SK-N-SH treated with all-trans-retinoic acid at 6 μM for 48 hours (cell line): ENCODE measurements around the gene TUBGCP5.

Experiments used
- ATAC-seq: fragments of 200-7000 bp; cut with Tn5 transposase; 3 replicates; pipeline ENCODE4 v1.9.1; 2020; ENCODE audit warnings: mild to moderate bottlenecking, moderate library complexity
- ARNTL ChIP-seq: fragments of 450-650 bp; formaldehyde crosslinking; IDR thresholded peaks from 2 replicates; pipeline ENCODE4 v1.5.0; 2020; ENCODE audit warnings: low read depth, mild to moderate bottlenecking, moderate library complexity, borderline replicate concordance
- BACH2 ChIP-seq: fragments of 250-450 bp; sonication (Bioruptor Pico); IDR thresholded peaks from 2 replicates; pipeline ENCODE4 v1.9.0; 2021; ENCODE audit warnings: mild to moderate bottlenecking, borderline replicate concordance
- CREB5 ChIP-seq: fragments of 250-450 bp; sonication (Bioruptor Pico); IDR thresholded peaks from 2 replicates; pipeline ENCODE4 v1.5.1; 2020; ENCODE audit warnings: low read depth, mild to moderate bottlenecking, moderate library complexity
- CSRNP3 ChIP-seq: fragments of 250-450 bp; sonication (Bioruptor Pico); IDR thresholded peaks from 2 replicates; pipeline ENCODE4 v1.5.1; 2021; ENCODE audit warnings: mild to moderate bottlenecking, moderate library complexity
- ESRRG ChIP-seq: fragments of 250-450 bp; sonication (Bioruptor Pico); IDR thresholded peaks from 2 replicates; pipeline ENCODE4 v1.6.1; 2021; ENCODE audit warnings: mild to moderate bottlenecking
- ISL1 ChIP-seq: fragments of 250-450 bp; sonication (Bioruptor Pico); IDR thresholded peaks from 2 replicates; pipeline ENCODE4 v2.1.2; 2022; ENCODE audit warnings: mild to moderate bottlenecking, moderate library complexity
- OSR1 ChIP-seq: fragments of 250-450 bp; sonication (Bioruptor Pico); IDR thresholded peaks from 2 replicates; pipeline ENCODE4 v1.8.0; 2022; ENCODE audit warnings: moderate library complexity, mild to moderate bottlenecking, inconsistent platforms
- PATZ1 ChIP-seq: fragments of 250-450 bp; sonication (Bioruptor Pico); IDR thresholded peaks from 2 replicates; pipeline ENCODE4 v1.8.0; 2020; ENCODE audit warnings: mild to moderate bottlenecking, moderate library complexity, borderline replicate concordance
- POU6F1 ChIP-seq: fragments of 250-450 bp; sonication (Bioruptor Pico); IDR thresholded peaks from 2 replicates; pipeline ENCODE4 v1.8.0; 2021; ENCODE audit warnings: low read depth, mild to moderate bottlenecking, moderate library complexity, borderline replicate concordance
- PPARA ChIP-seq: fragments of 250-450 bp; sonication (Bioruptor Pico); IDR thresholded peaks from 2 replicates; pipeline ENCODE4 v1.5.0; 2020; ENCODE audit warnings: mild to moderate bottlenecking, borderline replicate concordance
- RARB ChIP-seq: fragments of 250-450 bp; sonication (Bioruptor Pico); IDR thresholded peaks from 2 replicates; pipeline ENCODE4 v1.8.0; 2021; ENCODE audit warnings: mild to moderate bottlenecking, moderate library complexity
- SNAI2 ChIP-seq: fragments of 250-450 bp; sonication (Bioruptor Pico); IDR thresholded peaks from 2 replicates; pipeline ENCODE4 v1.5.0; 2020; ENCODE audit warnings: mild to moderate bottlenecking, moderate library complexity
- TCF4 ChIP-seq: fragments of 250-450 bp; sonication (Bioruptor Pico); IDR thresholded peaks from 2 replicates; pipeline ENCODE4 v1.8.0; 2021; ENCODE audit warnings: mild to moderate bottlenecking, moderate library complexity, borderline replicate concordance
- TSHZ2 ChIP-seq: fragments of 250-450 bp; sonication (Bioruptor Pico); IDR thresholded peaks from 2 replicates; pipeline ENCODE4 v1.5.0; 2020; ENCODE audit warnings: mild to moderate bottlenecking, moderate library complexity
- ZC3H10 ChIP-seq: fragments of 250-450 bp; sonication (Bioruptor Pico); IDR thresholded peaks from 2 replicates; pipeline ENCODE4 v1.5.1; 2021; ENCODE audit warnings: mild to moderate bottlenecking, moderate library complexity
- ZFP3 ChIP-seq: fragments of 250-450 bp; sonication (Bioruptor Pico); IDR thresholded peaks from 2 replicates; pipeline ENCODE4 v1.5.0; 2020; ENCODE audit warnings: mild to moderate bottlenecking, moderate library complexity
- ZFP30 ChIP-seq: fragments of 450-650 bp; formaldehyde crosslinking; IDR thresholded peaks from 2 replicates; pipeline ENCODE4 v1.5.0; 2022; ENCODE audit warnings: mild to moderate bottlenecking, moderate library complexity
- ZNF565 ChIP-seq: fragments of 450-650 bp; formaldehyde crosslinking; conservative IDR thresholded peaks from 2 replicates; pipeline ENCODE4 v1.5.0; 2020; ENCODE audit warnings: low read depth, mild to moderate bottlenecking, moderate library complexity
- ZNF70 ChIP-seq: fragments of 450-650 bp; formaldehyde crosslinking; IDR thresholded peaks from 2 replicates; pipeline ENCODE4 v1.5.0; 2020; ENCODE audit warnings: mild to moderate bottlenecking, moderate library complexity
- ZNF8 ChIP-seq: fragments of 450-650 bp; formaldehyde crosslinking; IDR thresholded peaks from 2 replicates; pipeline ENCODE4 v1.5.0; 2020; ENCODE audit warnings: mild to moderate bottlenecking, moderate library complexity

Gene TUBGCP5

DNA sequence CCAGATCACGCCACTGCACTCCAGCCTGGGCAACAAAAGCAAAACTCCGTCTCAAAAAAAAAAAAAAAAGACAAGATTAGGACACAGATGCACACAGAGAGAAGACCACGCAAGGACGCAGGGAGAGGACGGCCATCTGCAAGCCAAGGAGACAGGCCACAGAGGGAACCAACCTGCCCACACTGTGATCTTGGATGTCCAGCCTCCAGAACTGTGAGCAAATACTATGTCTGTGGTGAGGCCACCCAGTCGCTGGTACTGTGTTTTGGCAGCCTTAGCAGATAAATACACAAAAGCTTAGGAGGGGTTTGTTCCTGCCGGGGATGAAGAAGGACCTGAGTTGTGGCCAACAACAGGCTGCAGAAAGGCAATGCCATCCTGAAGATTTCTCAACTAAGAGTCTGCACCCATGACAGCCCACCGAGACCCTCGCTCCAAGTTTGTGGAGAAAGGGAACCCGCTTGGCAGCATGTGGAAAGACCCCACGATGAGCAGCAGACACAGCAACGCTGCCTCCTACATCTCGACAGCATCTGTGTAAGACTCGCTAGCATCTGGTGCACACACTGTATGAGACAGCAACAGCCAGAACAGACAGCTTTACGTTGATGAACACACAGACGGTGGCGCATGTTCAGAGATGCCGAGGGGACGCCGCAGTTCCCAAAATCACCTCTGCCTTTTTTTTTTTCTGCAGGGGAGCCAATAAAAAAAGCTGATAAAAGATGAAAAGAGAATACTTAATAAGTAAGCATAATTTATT lies 72.9 kb downstream of the TUBGCP5 start:
- TF ChIP-seq CSRNP3 (CRISPR knock-in tag) (no peak), SNAI2 (CRISPR knock-in tag) (no peak), PATZ1 (CRISPR knock-in tag) (no peak), BACH2 (CRISPR knock-in tag) (no peak), ZC3H10 (CRISPR knock-in tag) (no peak), RARB (CRISPR knock-in tag) (no peak), ZFP3 (CRISPR knock-in tag) (no peak), ESRRG (CRISPR knock-in tag) (no peak), PPARA (no peak), ZFP30 (CRISPR knock-in tag) (no peak), ZNF565 (CRISPR knock-in tag) (no peak)
- no peak for ATAC-seq

DNA sequence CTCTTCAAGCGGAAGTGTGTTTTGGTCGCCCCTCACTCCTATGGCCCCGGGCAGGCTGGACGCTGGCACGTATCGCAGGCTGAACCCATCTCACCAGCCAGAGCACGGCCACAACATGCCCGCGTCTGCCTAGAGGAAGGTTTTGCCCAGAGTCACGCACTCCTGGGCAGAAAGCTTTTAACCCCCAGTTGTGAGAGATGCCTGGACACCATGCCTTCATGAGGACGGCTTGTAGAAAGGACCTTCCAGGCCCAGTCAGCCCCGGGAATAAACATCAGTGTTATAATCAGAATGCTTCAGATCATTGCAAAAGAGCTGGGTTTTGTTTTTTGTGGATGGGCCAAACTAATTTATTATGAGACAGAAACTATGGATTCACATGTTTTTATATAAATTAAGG lies 75.7 kb downstream of the TUBGCP5 start:
- no peak for ATAC-seq
- TF ChIP-seq POU6F1 (CRISPR knock-in tag) (no peak), ZNF565 (CRISPR knock-in tag) (no peak), OSR1 (CRISPR knock-in tag) (no peak), ESRRG (CRISPR knock-in tag) (no peak), TCF4 (CRISPR knock-in tag) (no peak), PPARA (no peak), TSHZ2 (CRISPR knock-in tag) (no peak), SNAI2 (CRISPR knock-in tag) (no peak), ZFP3 (CRISPR knock-in tag) (no peak)

DNA sequence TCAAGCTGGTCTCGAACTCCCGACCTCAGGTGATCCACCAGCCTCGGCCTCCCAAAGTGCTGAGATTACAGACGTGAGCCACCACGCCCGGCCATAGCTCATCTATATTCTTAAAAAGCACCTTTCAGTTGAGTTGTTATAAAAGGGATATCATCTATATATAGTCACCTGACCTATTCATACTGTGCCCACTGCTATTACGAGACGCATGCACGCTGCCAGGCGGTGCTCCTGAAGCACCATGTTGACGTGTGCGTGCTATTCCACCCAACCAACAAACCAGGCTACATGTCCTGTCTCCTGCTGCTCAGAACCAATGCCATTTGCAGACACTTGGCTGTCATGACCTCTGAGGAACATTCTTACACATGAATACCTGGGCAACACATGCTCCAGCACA lies 76.8 kb downstream of the TUBGCP5 start:
- no peak for ATAC-seq
- TF ChIP-seq ZC3H10 (CRISPR knock-in tag) = no peak
- no peak for TF ChIP-seq PPARA
- no peak for TF ChIP-seq ARNTL (CRISPR knock-in tag)
- TF ChIP-seq ISL1 (CRISPR knock-in tag) = no peak
- TF ChIP-seq TSHZ2 (CRISPR knock-in tag) = no peak
- no peak for TF ChIP-seq BACH2 (CRISPR knock-in tag)
- TF ChIP-seq TCF4 (CRISPR knock-in tag) = no peak
- no peak for TF ChIP-seq CSRNP3 (CRISPR knock-in tag)
- no peak for TF ChIP-seq OSR1 (CRISPR knock-in tag)
- TF ChIP-seq ZNF8 (CRISPR knock-in tag) = no peak
- TF ChIP-seq CREB5 = no peak
- no peak for TF ChIP-seq RARB (CRISPR knock-in tag)
- TF ChIP-seq ZNF70 (CRISPR knock-in tag) = no peak
- TF ChIP-seq PATZ1 (CRISPR knock-in tag) = no peak
